Esophagus squamous epithelium (tissue), 5 donors: Measurements from ENCODE around the gene FKBP7. TPM values are rescaled to one million over a fixed set of nuclear protein-coding genes. Genes with fewer than 3 reads are reported as not detected.

Source experiments
- DNase-seq: peaks from one replicate; lab custom pipeline; 2025; lab: John Stamatoyannopoulos, UW
- H3K27ac ChIP-seq, 4 donors: fragments of 200-600 bp; sonication (generic); one replicate each; pipeline ENCODE4 v1.5.1; 2016 to 2019; ENCODE audit warnings: mild to moderate bottlenecking in 1 of 4
- H3K27me3 ChIP-seq, 4 donors: fragments of 200-600 bp; sonication (generic); 1 replicate in 3 of 4; 2 replicates in 1 of 4; pipeline versions ENCODE4 v1.5.1 to v1.6.0; 2017 to 2021; ENCODE audit warnings: antibody characterized with exemption in 1 of 4
- H3K36me3 ChIP-seq, 3 donors: fragments of 200-600 bp; sonication (generic); one replicate each; pipeline ENCODE4 v1.5.1; 2016 to 2019
- H3K4me1 ChIP-seq, 3 donors: fragments of 200-600 bp; sonication (generic); one replicate each; pipeline ENCODE4 v1.5.1; 2017 to 2019
- H3K4me3 ChIP-seq, 4 donors: fragments of 200-600 bp; sonication (generic); 1 replicate in 3 of 4; 2 replicates in 1 of 4; pipeline ENCODE4 v1.5.1; 2016 to 2019; ENCODE audit warnings: mild to moderate bottlenecking in 2 of 4, moderate library complexity in 1 of 4
- H3K9me3 ChIP-seq, 3 donors: fragments of 200-600 bp; sonication (generic); one replicate each; pipeline ENCODE4 v1.5.1; 2016 to 2019
- CTCF ChIP-seq, 6 experiments: fragments of 450-650 bp in 4 of 6; fragments of 200-600 bp in 2 of 6; sonication (generic) in 2 of 6; IDR thresholded peaks; one replicate each; pipeline ENCODE4 v1.5.1; 2016 to 2019; ENCODE audit warnings: antibody characterized with exemption in 6 of 6, mild to moderate bottlenecking in 4 of 6, moderate library complexity in 4 of 6
- POLR2A ChIP-seq, 4 donors: fragments of 450-650 bp; IDR thresholded peaks; one replicate each; pipeline ENCODE4 v1.6.1; 2017; ENCODE audit warnings: antibody characterized with exemption in 4 of 4, mild to moderate bottlenecking in 4 of 4, moderate library complexity in 3 of 4
- WGBS, 2 donors: methylation state at CpG; one replicate each; pipeline ENCODE4 v1.1.5; 2018; 5-methylcytosine and 5-hydroxymethylcytosine counted together
- intact Hi-C: fragments of 100-400 bp; cut with DNase I; formaldehyde crosslinking; loops from one replicate; pipeline ENCODE4 v1.15.0; 2022
- total RNA-seq, 4 donors: library from RNA; depleted of rRNA; stranded (reverse); fragments of >200 nt; gene quantifications; one replicate each; pipeline ENCODE4 v1.1.0, GENCODE V29; 2016
- donor health status: DM: yes; HTN: yes; CAD: no.

FKBP7 gene
- total RNA-seq, 4 donors from 2014 or later = 0.83 to 10.5 (median 1.4) TPM

GRCh38 chr2:178506101-178506500, 27.7 kb upstream of the FKBP7 start:
- no peaks in the 10 kb centered on the region for H3K27me3 ChIP-seq
- no peaks in the 10 kb centered on the region for H3K4me1 ChIP-seq
- intact Hi-C loops = no loop called here
- TF ChIP-seq CTCF (IDR thresholded peaks at IDR 0.05) = no peak
- no peak for TF ChIP-seq POLR2A (IDR thresholded peaks at IDR 0.05)
- DNase-seq = no peak
- H3K9me3 ChIP-seq = no peaks in the 10 kb centered on the region
- WGBS, 2 donors = 74 to 91% methylated on average over 1 of the region's 1 CpG
- no peak overlapping the region for H3K27ac ChIP-seq
- H3K4me3 ChIP-seq = no peak overlapping the region
- H3K36me3 ChIP-seq = peaks cover 4 to 80% (median 5%) of the 10 kb centered on the region in 3 donors

DNA sequence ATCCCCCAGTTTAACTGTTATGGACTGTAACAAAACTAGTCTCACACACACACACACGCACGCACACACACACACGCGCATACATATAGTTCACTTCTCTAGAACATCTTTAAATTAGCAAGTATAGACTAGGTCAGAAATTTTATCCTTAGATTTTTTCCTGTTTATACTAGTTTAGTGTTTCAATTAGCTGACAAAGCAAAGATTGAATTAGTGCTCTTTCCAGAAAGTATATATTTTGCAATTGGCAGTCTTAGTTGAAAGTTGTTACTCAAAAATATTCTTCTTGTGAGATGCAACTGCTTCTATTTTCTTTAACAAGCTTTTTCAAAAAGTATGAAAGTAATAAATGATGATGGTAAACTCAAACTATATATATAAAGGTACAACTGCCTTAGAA, 24.4 kb upstream of the FKBP7 start:
- TF ChIP-seq POLR2A (IDR thresholded peaks at IDR 0.05) = no peak
- TF ChIP-seq CTCF (IDR thresholded peaks at IDR 0.05) = no peak
- intact Hi-C loops = no loop called here
- no peak for DNase-seq
- peaks cover 4 to 95% (median 11%) of the 10 kb centered on the region in 3 donors for H3K36me3 ChIP-seq
- 50 to 98% methylated on average over 4 of the region's 4 CpGs for WGBS, 2 donors
- H3K4me1 ChIP-seq = no peaks in the 10 kb centered on the region
- no peak overlapping the region for H3K4me3 ChIP-seq
- H3K27ac ChIP-seq = no peak overlapping the region
- H3K27me3 ChIP-seq = no peaks in the 10 kb centered on the region
- H3K9me3 ChIP-seq = no peaks in the 10 kb centered on the region

- TF ChIP-seq POLR2A (IDR thresholded peaks at IDR 0.05) (no peak), CTCF (IDR thresholded peaks at IDR 0.05) (no peak)
- WGBS, 2 donors = 92 to 96% methylated on average over 3 of the region's 3 CpGs
- H3K27ac ChIP-seq = no peak overlapping the region
- H3K4me3 ChIP-seq = no peak overlapping the region
- intact Hi-C loops = no loop called here
- no peaks in the 10 kb centered on the region for H3K9me3 ChIP-seq
- no peaks in the 10 kb centered on the region for H3K4me1 ChIP-seq
- DNase-seq = no peak
- peaks cover 7 to 100% (median 11%) of the 10 kb centered on the region in 3 donors for H3K36me3 ChIP-seq
- H3K27me3 ChIP-seq = no peaks in the 10 kb centered on the region
These were observed 21.2 kb upstream of the FKBP7 start for GRCh38 chr2:178499640-178500039.

GRCh38 chr2:178498137-178498536, 19.7 kb upstream of the FKBP7 start:
- Histone ChIP-seq H3K4me1 (no peaks in the 10 kb centered on the region), H3K27me3 (no peaks in the 10 kb centered on the region), H3K27ac (no peak overlapping the region), H3K4me3 (no peak overlapping the region), H3K9me3 (no peaks in the 10 kb centered on the region), H3K36me3 (peaks cover 7 to 98% (median 16%) of the 10 kb centered on the region in 3 donors)
- intact Hi-C loops = no loop called here
- no peak for TF ChIP-seq POLR2A (IDR thresholded peaks at IDR 0.05)
- no peak for TF ChIP-seq CTCF (IDR thresholded peaks at IDR 0.05)
- DNase-seq = no peak

DNA sequence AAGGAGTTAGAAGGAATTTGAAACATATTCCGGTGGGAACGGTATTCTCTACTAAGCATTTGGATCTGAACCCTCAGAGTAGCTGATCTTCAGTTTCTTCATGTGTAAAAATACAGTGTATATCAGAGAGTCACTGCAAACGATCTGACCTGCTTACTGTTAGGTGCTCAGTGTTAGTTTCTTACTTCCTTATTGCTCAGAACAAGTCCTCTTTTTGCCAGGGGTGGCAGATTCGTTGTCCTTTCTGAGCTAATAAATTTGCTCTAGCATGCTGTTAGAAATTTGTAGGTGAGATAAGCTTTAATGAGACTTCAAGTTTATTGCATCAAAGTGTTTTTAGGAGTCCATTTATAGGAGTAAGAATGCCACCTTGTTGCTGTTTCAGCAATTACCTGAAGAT, 17.6 kb upstream of the FKBP7 start:
- intact Hi-C loops = no loop called here
- Histone ChIP-seq H3K4me3 (no peak overlapping the region), H3K36me3 (peaks cover 4 to 95% (median 16%) of the 10 kb centered on the region in 3 donors), H3K4me1 (no peaks in the 10 kb centered on the region), H3K27ac (no peak overlapping the region), H3K27me3 (no peaks in the 10 kb centered on the region), H3K9me3 (no peaks in the 10 kb centered on the region)
- TF ChIP-seq POLR2A (IDR thresholded peaks at IDR 0.05) (no peak), CTCF (IDR thresholded peaks at IDR 0.05) (no peak)
- DNase-seq = no peak
- 81% methylated on average over 4 of the region's 4 CpGs for WGBS, 2 donors
